ENCODE data around the gene SMC5. TPM values are rescaled to one million over a fixed set of nuclear protein-coding genes. Genes with fewer than 3 reads are reported as not detected.

The SMC5 gene
- polyA plus RNA-seq, 1 donor, result 32.2 TPM

Other genes with a start within 250 kb of the SMC5 start
- gene MAMDC2, start 215.1 kb upstream of the SMC5 start, polyA plus RNA-seq (ENCODE audit: insufficient read length), result 6.9 TPM
- gene KLF9, start 155.7 kb downstream of the SMC5 start, polyA plus RNA-seq (ENCODE audit: insufficient read length), result 2.0 TPM